Esophagus squamous epithelium (tissue), 5 donors: Measurements from ENCODE around the gene SELE. TPM values are rescaled to one million over a fixed set of nuclear protein-coding genes. Genes with fewer than 3 reads are reported as not detected.
"Not testable (repeated sequence)": the region's sequence is repeated elsewhere in the genome, so short reads cannot be mapped to it uniquely, and the experiment has no call there.

ENCODE experiments used
- DNase-seq: peaks from one replicate; lab custom pipeline; 2025; lab: John Stamatoyannopoulos, UW
- H3K27ac ChIP-seq, 4 donors: fragments of 200-600 bp; sonication (generic); one replicate each; pipeline ENCODE4 v1.5.1; 2016 to 2019; ENCODE audit warnings: mild to moderate bottlenecking in 1 of 4
- H3K27me3 ChIP-seq, 4 donors: fragments of 200-600 bp; sonication (generic); 1 replicate in 3 of 4; 2 replicates in 1 of 4; pipeline versions ENCODE4 v1.5.1 to v1.6.0; 2017 to 2021; ENCODE audit warnings: antibody characterized with exemption in 1 of 4
- H3K36me3 ChIP-seq, 3 donors: fragments of 200-600 bp; sonication (generic); one replicate each; pipeline ENCODE4 v1.5.1; 2016 to 2019
- H3K4me1 ChIP-seq, 3 donors: fragments of 200-600 bp; sonication (generic); one replicate each; pipeline ENCODE4 v1.5.1; 2017 to 2019
- H3K4me3 ChIP-seq, 4 donors: fragments of 200-600 bp; sonication (generic); 1 replicate in 3 of 4; 2 replicates in 1 of 4; pipeline ENCODE4 v1.5.1; 2016 to 2019; ENCODE audit warnings: mild to moderate bottlenecking in 2 of 4, moderate library complexity in 1 of 4
- H3K9me3 ChIP-seq, 3 donors: fragments of 200-600 bp; sonication (generic); one replicate each; pipeline ENCODE4 v1.5.1; 2016 to 2019
- CTCF ChIP-seq, 6 experiments: fragments of 450-650 bp in 4 of 6; fragments of 200-600 bp in 2 of 6; sonication (generic) in 2 of 6; IDR thresholded peaks; one replicate each; pipeline ENCODE4 v1.5.1; 2016 to 2019; ENCODE audit warnings: antibody characterized with exemption in 6 of 6, mild to moderate bottlenecking in 4 of 6, moderate library complexity in 4 of 6
- POLR2A ChIP-seq, 4 donors: fragments of 450-650 bp; IDR thresholded peaks; one replicate each; pipeline ENCODE4 v1.6.1; 2017; ENCODE audit warnings: antibody characterized with exemption in 4 of 4, mild to moderate bottlenecking in 4 of 4, moderate library complexity in 3 of 4
- WGBS, 2 donors: methylation state at CpG; one replicate each; pipeline ENCODE4 v1.1.5; 2018; 5-methylcytosine and 5-hydroxymethylcytosine counted together
- intact Hi-C: fragments of 100-400 bp; cut with DNase I; formaldehyde crosslinking; loops from one replicate; pipeline ENCODE4 v1.15.0; 2022
- total RNA-seq, 4 donors: library from RNA; depleted of rRNA; stranded (reverse); fragments of >200 nt; gene quantifications; one replicate each; pipeline ENCODE4 v1.1.0, GENCODE V29; 2016
- donor health status: DM: yes; HTN: yes; CAD: no.

SELE gene
- total RNA-seq, 4 donors from 2014 or later, result 1.2 to 2.6 (median 1.7) TPM; not detected in 1

- Histone ChIP-seq H3K9me3 (no peaks in the 10 kb centered on the region), H3K27ac (no peak overlapping the region), H3K4me3 (no peak overlapping the region), H3K4me1 (no peaks in the 10 kb centered on the region), H3K27me3 (no peaks in the 10 kb centered on the region), H3K36me3 (no peaks in the 10 kb centered on the region)
- DNase-seq, result no peak
- intact Hi-C loops, result no loop called here
- 49 to 61% methylated on average over 2 of the region's 2 CpGs for WGBS, 2 donors
- TF ChIP-seq POLR2A (IDR thresholded peaks at IDR 0.05) (no peak), CTCF (IDR thresholded peaks at IDR 0.05) (no peak)
Observed at GRCh38 chr1:169689395-169689794, 44.5 kb downstream of the SELE start.

DNA sequence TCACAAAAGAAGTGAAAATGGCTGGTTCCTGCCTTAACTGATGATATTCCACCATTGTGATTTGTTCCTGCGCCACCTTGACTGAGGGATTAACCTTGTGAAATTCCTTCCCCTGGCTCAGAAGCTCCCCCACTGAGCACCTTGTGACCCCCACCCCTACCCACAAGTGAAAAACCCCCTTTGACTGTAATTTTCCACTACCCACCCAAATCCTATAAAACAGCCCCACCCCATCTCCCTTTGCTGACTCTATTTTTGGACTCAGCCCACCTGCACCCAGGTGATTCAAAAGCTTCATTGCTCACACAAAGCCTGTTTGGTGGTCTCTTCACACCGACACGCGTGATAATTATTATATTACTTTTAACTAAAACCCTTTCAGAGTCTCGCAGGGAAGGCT is 45.5 kb downstream of the SELE start:
- H3K4me1 ChIP-seq, H3K27ac ChIP-seq, H3K27me3 ChIP-seq, DNase-seq, H3K4me3 ChIP-seq, intact Hi-C loops, H3K36me3 ChIP-seq, H3K9me3 ChIP-seq: not testable (repeated sequence)
- WGBS, 2 donors, result 88 to 95% methylated on average over 5 of the region's 5 CpGs

DNA sequence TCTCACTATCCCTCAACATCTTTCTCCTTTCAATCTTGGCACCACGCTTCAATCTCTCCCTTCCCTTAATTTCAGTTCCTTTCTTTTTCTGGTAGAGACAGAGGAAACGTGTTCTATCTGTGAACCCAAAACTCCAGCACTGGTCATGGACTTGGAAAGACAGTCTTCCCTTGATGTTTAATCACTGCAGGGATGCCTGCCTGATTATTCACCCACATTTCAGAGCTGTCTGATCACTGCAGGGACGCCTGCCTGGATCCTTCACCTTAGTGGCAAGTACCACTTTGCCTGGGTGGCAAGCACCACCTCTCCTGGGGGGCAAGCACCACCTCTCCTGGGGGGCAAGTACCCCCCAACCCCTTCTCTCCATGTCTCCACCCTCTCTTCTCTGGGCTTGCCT is 50.2 kb downstream of the SELE start:
- intact Hi-C loops, result no loop called here
- WGBS, 2 donors, result 60 to 68% methylated on average over 3 of the region's 3 CpGs
- Histone ChIP-seq H3K9me3 (no peaks in the 10 kb centered on the region), H3K4me3 (no peak overlapping the region), H3K36me3 (no peaks in the 10 kb centered on the region), H3K27ac (no peak overlapping the region), H3K4me1 (peaks cover 0 to 3% (median 0%) of the 10 kb centered on the region in 3 donors), H3K27me3 (peaks cover 0 to 4% (median 0%) of the 10 kb centered on the region in 4 donors)
- DNase-seq, result no peak
- no peak for TF ChIP-seq CTCF (IDR thresholded peaks at IDR 0.05)
- TF ChIP-seq POLR2A (IDR thresholded peaks at IDR 0.05), result no peak

DNA sequence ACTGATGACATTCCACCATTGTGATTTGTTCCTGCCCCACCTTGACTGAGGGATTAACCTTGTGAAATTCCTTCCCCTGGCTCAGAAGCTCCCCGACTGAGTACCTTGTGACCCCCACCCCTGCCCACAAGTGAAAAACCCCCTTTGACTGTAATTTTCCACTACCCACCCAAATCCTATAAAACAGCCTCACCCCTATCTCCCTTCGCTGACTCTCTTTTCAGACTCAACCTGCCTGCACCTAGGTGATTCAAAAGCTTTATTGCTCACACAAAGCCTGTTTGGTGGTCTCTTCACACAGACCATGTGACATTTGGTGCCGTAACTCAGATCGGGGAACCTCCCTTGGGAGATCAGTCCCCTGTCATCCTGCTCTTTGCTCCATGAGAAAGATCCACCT is 50.7 kb downstream of the SELE start:
- 69 to 71% methylated on average over 4 of the region's 4 CpGs for WGBS, 2 donors
- DNase-seq, H3K4me3 ChIP-seq, intact Hi-C loops, H3K27me3 ChIP-seq, H3K4me1 ChIP-seq, H3K9me3 ChIP-seq, H3K27ac ChIP-seq, H3K36me3 ChIP-seq: not testable (repeated sequence)

GRCh38 chr1:169682071-169682470 is 51.8 kb downstream of the SELE start:
- H3K27me3 ChIP-seq, result peaks cover 0 to 4% (median 0%) of the 10 kb centered on the region in 4 donors
- no peak overlapping the region for H3K27ac ChIP-seq
- intact Hi-C loops, result no loop called here
- no peak overlapping the region for H3K4me3 ChIP-seq
- no peak for DNase-seq
- 44 to 46% methylated on average over 2 of the region's 2 CpGs for WGBS, 2 donors
- H3K9me3 ChIP-seq, result no peaks in the 10 kb centered on the region
- peaks cover 0 to 3% (median 0%) of the 10 kb centered on the region in 3 donors for H3K4me1 ChIP-seq
- H3K36me3 ChIP-seq, result no peaks in the 10 kb centered on the region
- no peak for TF ChIP-seq CTCF (IDR thresholded peaks at IDR 0.05)
- no peak for TF ChIP-seq POLR2A (IDR thresholded peaks at IDR 0.05)

DNA sequence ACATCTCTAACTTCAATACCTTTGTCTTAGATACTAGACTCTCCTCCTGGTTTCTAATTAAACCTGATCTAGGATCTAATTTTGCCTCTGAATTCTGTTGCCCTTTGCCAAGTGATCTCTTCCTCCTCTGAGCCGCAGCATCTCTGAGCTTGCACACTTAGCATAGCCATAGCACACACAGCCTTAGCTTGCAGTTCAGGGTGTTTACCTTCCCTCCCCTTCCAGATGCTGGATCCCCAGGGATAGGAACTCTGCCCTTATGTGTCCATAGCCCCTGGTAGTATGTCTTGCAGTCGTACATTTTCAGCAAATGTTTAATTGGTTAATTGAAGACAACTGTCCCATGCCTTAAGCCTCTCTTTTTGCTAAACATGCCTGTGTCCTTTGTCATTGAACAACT is 52.7 kb downstream of the SELE start:
- Histone ChIP-seq H3K36me3 (no peaks in the 10 kb centered on the region), H3K4me3 (no peak overlapping the region), H3K4me1 (peaks cover 0 to 3% (median 0%) of the 10 kb centered on the region in 3 donors), H3K27me3 (peaks cover 0 to 4% (median 0%) of the 10 kb centered on the region in 4 donors), H3K27ac (no peak overlapping the region), H3K9me3 (no peaks in the 10 kb centered on the region)
- TF ChIP-seq POLR2A (IDR thresholded peaks at IDR 0.05), result no peak
- no peak for TF ChIP-seq CTCF (IDR thresholded peaks at IDR 0.05)
- intact Hi-C loops, result no loop called here
- no peak for DNase-seq
- 35 to 40% methylated on average over 2 of the region's 2 CpGs for WGBS, 2 donors
